ENCODE results near the gene IL22RA1.

Gene IL22RA1

GRCh38 chr1:24164004-24164403 lies 21.1 kb upstream of the IL22RA1 start:
- DNase-seq: no peak

- no peak for DNase-seq
These were observed 19.3 kb upstream of the IL22RA1 start for GRCh38 chr1:24162201-24162600.

GRCh38 chr1:24161270-24161669 lies 18.3 kb upstream of the IL22RA1 start:
- DNase-seq: no peak

GRCh38 chr1:24159366-24159765 lies 16.4 kb upstream of the IL22RA1 start:
- DNase-seq: no peak

- DNase-seq: no peak
These were observed 15.1 kb upstream of the IL22RA1 start for GRCh38 chr1:24157918-24158481.

GRCh38 chr1:24156542-24157260 lies 13.8 kb upstream of the IL22RA1 start:
- DNase-seq: no peak

GRCh38 chr1:24155011-24155782 lies 12.3 kb upstream of the IL22RA1 start:
- no peak for DNase-seq

GRCh38 chr1:24154215-24154614 lies 11.3 kb upstream of the IL22RA1 start:
- DNase-seq: no peak

GRCh38 chr1:24152631-24153494 lies 9.9 kb upstream of the IL22RA1 start:
- no peak for DNase-seq

- peak; percentile 93 for DNase-seq
These were observed 8.2 kb upstream of the IL22RA1 start for GRCh38 chr1:24151175-24151533.

- DNase-seq: peak; percentile 23
These were observed 7.6 kb upstream of the IL22RA1 start for GRCh38 chr1:24150234-24151174.

GRCh38 chr1:24149866-24150233 lies 6.9 kb upstream of the IL22RA1 start:
- DNase-seq: no peak

- DNase-seq: no peak
These were observed 4.9 kb upstream of the IL22RA1 start for GRCh38 chr1:24147816-24148215.

- DNase-seq: no peak
These were observed 4.3 kb upstream of the IL22RA1 start for GRCh38 chr1:24147194-24147593.

- no peak for DNase-seq
These were observed 1.5 kb downstream of the IL22RA1 start for GRCh38 chr1:24141311-24141997.

GRCh38 chr1:24140741-24141181 lies 2.2 kb downstream of the IL22RA1 start:
- no peak for DNase-seq

GRCh38 chr1:24139841-24140425 lies 3.0 kb downstream of the IL22RA1 start:
- DNase-seq: no peak

- no peak for DNase-seq
These were observed 3.8 kb downstream of the IL22RA1 start for GRCh38 chr1:24139222-24139489.

- DNase-seq: no peak
These were observed 4.3 kb downstream of the IL22RA1 start for GRCh38 chr1:24138476-24139221.

- DNase-seq: no peak
These were observed 5.9 kb downstream of the IL22RA1 start for GRCh38 chr1:24136956-24137539.
